Neural progenitor cell (in vitro differentiated cells): ENCODE data around the gene CCL18.

Source experiments
- EZH2 ChIP-seq: fragments of 200-600 bp; sonication (generic); IDR thresholded peaks from 2 replicates; pipeline ENCODE4 v1.6.1; 2017; ENCODE audit warnings: antibody characterized with exemption, mild to moderate bottlenecking, moderate library complexity
- TF ChIP-seq, protein P1 (sequence below): fragments of 200-600 bp; sonication (generic); IDR thresholded peaks from 2 replicates; pipeline ENCODE4 v1.5.1; 2017; ENCODE audit warnings: antibody characterized with exemption, mild to moderate bottlenecking

DNA sequence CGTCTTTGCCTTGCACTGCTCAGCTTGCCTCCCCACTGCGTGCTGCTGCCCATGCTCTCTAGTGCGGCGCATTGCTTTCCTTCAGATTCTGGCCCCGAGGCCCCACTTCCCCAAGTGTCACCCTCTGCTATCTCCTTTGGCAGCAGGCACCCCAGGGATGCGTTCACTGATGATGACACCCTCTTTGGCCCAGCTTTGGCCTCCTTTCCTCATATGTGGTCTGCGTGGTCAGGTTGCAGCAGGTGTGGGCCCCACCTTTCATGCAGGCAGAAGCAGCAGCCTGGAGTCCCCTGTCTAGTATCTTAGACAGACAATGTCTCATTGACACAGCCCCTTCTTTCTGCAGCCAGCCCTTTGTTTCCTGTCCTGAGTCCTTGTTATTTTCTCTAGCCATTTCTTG lies 30.7 kb downstream of the CCL18 start:
- TF ChIP-seq EZH2: no peak
- TF ChIP-seq, protein P1, sequence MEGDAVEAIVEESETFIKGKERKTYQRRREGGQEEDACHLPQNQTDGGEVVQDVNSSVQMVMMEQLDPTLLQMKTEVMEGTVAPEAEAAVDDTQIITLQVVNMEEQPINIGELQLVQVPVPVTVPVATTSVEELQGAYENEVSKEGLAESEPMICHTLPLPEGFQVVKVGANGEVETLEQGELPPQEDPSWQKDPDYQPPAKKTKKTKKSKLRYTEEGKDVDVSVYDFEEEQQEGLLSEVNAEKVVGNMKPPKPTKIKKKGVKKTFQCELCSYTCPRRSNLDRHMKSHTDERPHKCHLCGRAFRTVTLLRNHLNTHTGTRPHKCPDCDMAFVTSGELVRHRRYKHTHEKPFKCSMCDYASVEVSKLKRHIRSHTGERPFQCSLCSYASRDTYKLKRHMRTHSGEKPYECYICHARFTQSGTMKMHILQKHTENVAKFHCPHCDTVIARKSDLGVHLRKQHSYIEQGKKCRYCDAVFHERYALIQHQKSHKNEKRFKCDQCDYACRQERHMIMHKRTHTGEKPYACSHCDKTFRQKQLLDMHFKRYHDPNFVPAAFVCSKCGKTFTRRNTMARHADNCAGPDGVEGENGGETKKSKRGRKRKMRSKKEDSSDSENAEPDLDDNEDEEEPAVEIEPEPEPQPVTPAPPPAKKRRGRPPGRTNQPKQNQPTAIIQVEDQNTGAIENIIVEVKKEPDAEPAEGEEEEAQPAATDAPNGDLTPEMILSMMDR: no peak
